ENCODE measurements around the gene PCAT7. TPM values are rescaled to one million over a fixed set of nuclear protein-coding genes. Genes with fewer than 3 reads are reported as not detected.

The PCAT7 gene
- total RNA-seq, 1 experiment from 2014 or later: 6.5 TPM

GRCh38 chr9:94553029-94553938 is 1.6 kb upstream of the PCAT7 start:
- peaks cover 19% of the 10 kb centered on the region for H3K9me3 Mint-ChIP-seq
- POLR2A ChIA-PET: no interaction called here
- CTCF ChIA-PET: interaction anchor here (1.1 to 3.0 kb wide), 5 partner anchors 18 to 575 kb away, joined by 3 to 25 read pairs (median 4); no protein-coding TSS in a partner anchor
- peaks cover 15% of the 10 kb centered on the region for H3K4me1 Mint-ChIP-seq
- TF ChIP-seq ZNF121 (CRISPR knock-in tag; IDR thresholded peaks at IDR 0.05) (no peak), ZNF232 (CRISPR knock-in tag; IDR thresholded peaks at IDR 0.05) (no peak), FOXK1 (CRISPR knock-in tag; IDR thresholded peaks at IDR 0.05) (no peak), ZNF425 (CRISPR knock-in tag; conservative IDR thresholded peaks at IDR 0.05) (no peak), NFE2L1 (CRISPR knock-in tag; IDR thresholded peaks at IDR 0.05) (no peak), ZNF396 (CRISPR knock-in tag; IDR thresholded peaks at IDR 0.05; ENCODE audit: borderline replicate concordance) (no peak), ZNF263 (CRISPR knock-in tag; IDR thresholded peaks at IDR 0.05; ENCODE audit: low read depth) (no peak), ZBTB21 (CRISPR knock-in tag; IDR thresholded peaks at IDR 0.05; ENCODE audit: borderline replicate concordance) (no peak)
- no peak overlapping the region for H3K27ac Mint-ChIP-seq
- H3K27me3 Mint-ChIP-seq (ENCODE audit: low read depth): peaks cover 3% of the 10 kb centered on the region; the same call in 1 of the 2 replicates
- H3K4me3 Mint-ChIP-seq: no peak overlapping the region
- ATAC-seq (peak; percentile 6; the same call in 1 of the 2 replicates), DNase-seq (ENCODE audit: low spot score) (peak; percentile 17)
- H3K36me3 Mint-ChIP-seq: peaks cover 21% of the 10 kb centered on the region

- DNase-seq (ENCODE audit: low spot score): no peak
- Mint-ChIP-seq H3K27me3 (ENCODE audit: low read depth) (peaks cover 3% of the 10 kb centered on the region; the same call in 1 of the 2 replicates), H3K27ac (no peak overlapping the region), H3K36me3 (peaks cover 21% of the 10 kb centered on the region), H3K4me1 (peaks cover 15% of the 10 kb centered on the region), H3K4me3 (no peak overlapping the region), H3K9me3 (peaks cover 19% of the 10 kb centered on the region)
- peak; percentile 16 for ATAC-seq
- CTCF ChIA-PET: interaction anchor here (0.7 to 3.0 kb wide), 21 partner anchors 16 to 614 kb away, joined by 3 to 25 read pairs (median 4); no protein-coding TSS in a partner anchor
- POLR2A ChIA-PET: interaction anchor here (0.8 to 1.2 kb wide), 2 partner anchors 69 to 126 kb away, joined by 3 to 5 read pairs; no protein-coding TSS in a partner anchor
- TF ChIP-seq NR3C1 (CRISPR knock-in tag; conservative IDR thresholded peaks at IDR 0.05; ENCODE audit: low read depth) (no peak), RELA (CRISPR knock-in tag; IDR thresholded peaks at IDR 0.05; ENCODE audit: borderline replicate concordance) (no peak), CDX4 (CRISPR knock-in tag; IDR thresholded peaks at IDR 0.05; ENCODE audit: borderline replicate concordance) (no peak), NFYB (CRISPR knock-in tag; conservative IDR thresholded peaks at IDR 0.05; ENCODE audit: low read depth) (no peak), AFF4 (CRISPR knock-in tag; IDR thresholded peaks at IDR 0.05; ENCODE audit: borderline replicate concordance) (no peak), TP53 (CRISPR knock-in tag; IDR thresholded peaks at IDR 0.05) (no peak), ATF3 (CRISPR knock-in tag; conservative IDR thresholded peaks at IDR 0.05) (no peak), ETV6 (CRISPR knock-in tag; IDR thresholded peaks at IDR 0.05) (no peak), HMGA2 (CRISPR knock-in tag; IDR thresholded peaks at IDR 0.05) (no peak), RORB (CRISPR knock-in tag; IDR thresholded peaks at IDR 0.05) (no peak), JUN (CRISPR knock-in tag; IDR thresholded peaks at IDR 0.05) (no peak), ZNF532 (CRISPR knock-in tag; IDR thresholded peaks at IDR 0.05; ENCODE audit: borderline replicate concordance) (no peak), KAT7 (CRISPR knock-in tag; IDR thresholded peaks at IDR 0.05; ENCODE audit: borderline replicate concordance) (no peak)
These were observed 825 bp upstream of the PCAT7 start for GRCh38 chr9:94554078-94554438.

Measured in WTC11 (cell line).